K562 (cell line): ENCODE results near the gene GRID2IP. TPM values are rescaled to one million over a fixed set of nuclear protein-coding genes. Genes with fewer than 3 reads are reported as not detected.

Experiments
- BDP1 ChIP-seq: IDR thresholded peaks from 3 replicates; pipeline ENCODE4 v1.6.1; 2011; ENCODE audit not compliant: insufficient read length, insufficient read depth
- CHCHD3 ChIP-seq: fragments of 250-450 bp; sonication (Bioruptor Pico); IDR thresholded peaks from 2 replicates; pipeline ENCODE4 v2.1.2; 2022; ENCODE audit warnings: mild to moderate bottlenecking
- CREM ChIP-seq: IDR thresholded peaks from 2 replicates; pipeline ENCODE4 v1.6.1; 2014; ENCODE audit warnings: antibody characterized with exemption, low read depth
- ESRRB ChIP-seq: fragments of 250-450 bp; sonication (Bioruptor Pico); IDR thresholded peaks from 2 replicates; pipeline ENCODE4 v1.5.0; 2020; ENCODE audit warnings: mild to moderate bottlenecking, moderate library complexity, borderline replicate concordance
- RB1 ChIP-seq: fragments of 450-650 bp; IDR thresholded peaks from 2 replicates; pipeline ENCODE4 v1.6.1; 2017; ENCODE audit warnings: low read depth, mild to moderate bottlenecking
- SRSF7 ChIP-seq: fragments of 200-400 bp; formaldehyde crosslinking; optimal IDR thresholded peaks from 2 replicates; pipeline ENCODE3; 2017; ENCODE audit warnings: mild to moderate bottlenecking, low read depth, low read length
- polyA plus RNA-seq, 8 experiments: library from polyadenylated mRNA; depleted of rRNA in 4 of 8; stranded (reverse) in 5 of 8; unstranded in 3 of 8; fragments of >200 nt; fragmentation: Nextera tagmentation in 2 of 8; fragmentation: Illumina TruSeq in 1 of 8; extraction: Ambion mirVana in 2 of 8; extraction: Trizol in 1 of 8; gene quantifications; 2 replicates each; pipeline versions ENCODE4 v1.2.1 to v1.2.3, GENCODE V29; 2011 to 2014; ENCODE audit warnings: inconsistent platforms in 1 of 8, missing spikeins in 1 of 8
- total RNA-seq, 7 experiments: library from RNA; depleted of rRNA in 6 of 7; stranded (reverse); fragments of >200 nt in 6 of 7; fragmentation: Illumina TruSeq in 2 of 7; extraction: Trizol in 2 of 7; gene quantifications; 2 replicates each; pipeline versions ENCODE4 v1.2.1 to v1.2.3, GENCODE V29; 2011 to 2021; ENCODE audit warnings: low replicate concordance in 1 of 7
- TF ChIP-seq, protein P1 (sequence below): fragments of 250-450 bp; sonication (Bioruptor Pico); IDR thresholded peaks from 2 replicates; pipeline ENCODE4 v1.4.0; 2020
- TF ChIP-seq, protein P2 (sequence below): fragments of 450-650 bp; IDR thresholded peaks from 2 replicates; pipeline ENCODE4 v1.6.1; 2016; ENCODE audit warnings: antibody characterized with exemption
- TF ChIP-seq, protein P3 (sequence below): fragments of 450-650 bp; formaldehyde crosslinking; IDR thresholded peaks from 2 replicates; pipeline ENCODE4 v1.4.0; 2022; ENCODE audit warnings: missing genetic modification characterization

Gene GRID2IP
- total and polyA plus RNA-seq, 9 of the 15 experiments (the other 6 are each of a cell fraction or from before 2014, with no cell fraction given) = not detected

DNA sequence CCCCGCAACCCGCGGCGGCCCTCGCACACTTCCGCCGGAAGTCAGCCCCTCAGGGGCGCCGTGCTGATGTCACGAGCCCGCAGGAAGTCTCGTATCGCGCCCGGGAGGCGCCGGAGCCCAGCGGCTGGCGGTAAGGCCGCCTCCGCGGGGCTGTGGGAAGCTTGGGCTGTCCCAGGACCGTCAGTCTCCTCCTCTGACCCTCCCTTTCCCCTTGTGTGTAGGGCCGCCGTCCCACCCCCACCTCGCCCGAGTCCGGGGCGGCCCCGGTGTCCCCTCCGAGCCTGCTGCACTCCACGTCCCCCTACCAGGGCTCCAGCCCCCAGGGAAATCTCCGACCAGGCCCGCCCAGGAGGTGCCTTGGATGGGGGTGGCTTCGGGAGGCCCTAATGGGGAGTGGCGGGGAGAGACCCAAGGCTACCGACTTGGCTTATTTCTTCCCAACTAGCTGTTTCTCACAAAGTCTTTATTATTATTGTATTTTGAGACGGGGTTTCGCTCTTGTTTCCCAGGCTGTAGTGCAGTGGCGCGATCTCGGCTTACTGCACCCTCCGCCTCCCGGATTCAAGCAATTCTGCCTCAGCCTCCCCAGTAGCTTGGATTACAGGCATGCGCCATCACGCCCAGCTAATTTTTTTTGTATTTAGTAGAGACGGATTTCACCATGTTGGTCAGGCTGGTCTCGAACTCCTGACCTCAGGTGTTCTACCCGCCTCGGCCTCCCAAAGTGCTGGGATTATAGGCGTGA, 26.3 kb upstream of the GRID2IP start, which contains the start of gene ZDHHC4 (continued):
- TF ChIP-seq ESRRB (CRISPR knock-in tag) (no peak), CREM (peak; percentile 95), SRSF7 (no peak), RB1 (peak; percentile 87), CHCHD3 (CRISPR knock-in tag) (0 out of 2 replicates have a peak, but pooled peaks have one; percentile 56), BDP1 (no peak)
- TF ChIP-seq, protein P1, sequence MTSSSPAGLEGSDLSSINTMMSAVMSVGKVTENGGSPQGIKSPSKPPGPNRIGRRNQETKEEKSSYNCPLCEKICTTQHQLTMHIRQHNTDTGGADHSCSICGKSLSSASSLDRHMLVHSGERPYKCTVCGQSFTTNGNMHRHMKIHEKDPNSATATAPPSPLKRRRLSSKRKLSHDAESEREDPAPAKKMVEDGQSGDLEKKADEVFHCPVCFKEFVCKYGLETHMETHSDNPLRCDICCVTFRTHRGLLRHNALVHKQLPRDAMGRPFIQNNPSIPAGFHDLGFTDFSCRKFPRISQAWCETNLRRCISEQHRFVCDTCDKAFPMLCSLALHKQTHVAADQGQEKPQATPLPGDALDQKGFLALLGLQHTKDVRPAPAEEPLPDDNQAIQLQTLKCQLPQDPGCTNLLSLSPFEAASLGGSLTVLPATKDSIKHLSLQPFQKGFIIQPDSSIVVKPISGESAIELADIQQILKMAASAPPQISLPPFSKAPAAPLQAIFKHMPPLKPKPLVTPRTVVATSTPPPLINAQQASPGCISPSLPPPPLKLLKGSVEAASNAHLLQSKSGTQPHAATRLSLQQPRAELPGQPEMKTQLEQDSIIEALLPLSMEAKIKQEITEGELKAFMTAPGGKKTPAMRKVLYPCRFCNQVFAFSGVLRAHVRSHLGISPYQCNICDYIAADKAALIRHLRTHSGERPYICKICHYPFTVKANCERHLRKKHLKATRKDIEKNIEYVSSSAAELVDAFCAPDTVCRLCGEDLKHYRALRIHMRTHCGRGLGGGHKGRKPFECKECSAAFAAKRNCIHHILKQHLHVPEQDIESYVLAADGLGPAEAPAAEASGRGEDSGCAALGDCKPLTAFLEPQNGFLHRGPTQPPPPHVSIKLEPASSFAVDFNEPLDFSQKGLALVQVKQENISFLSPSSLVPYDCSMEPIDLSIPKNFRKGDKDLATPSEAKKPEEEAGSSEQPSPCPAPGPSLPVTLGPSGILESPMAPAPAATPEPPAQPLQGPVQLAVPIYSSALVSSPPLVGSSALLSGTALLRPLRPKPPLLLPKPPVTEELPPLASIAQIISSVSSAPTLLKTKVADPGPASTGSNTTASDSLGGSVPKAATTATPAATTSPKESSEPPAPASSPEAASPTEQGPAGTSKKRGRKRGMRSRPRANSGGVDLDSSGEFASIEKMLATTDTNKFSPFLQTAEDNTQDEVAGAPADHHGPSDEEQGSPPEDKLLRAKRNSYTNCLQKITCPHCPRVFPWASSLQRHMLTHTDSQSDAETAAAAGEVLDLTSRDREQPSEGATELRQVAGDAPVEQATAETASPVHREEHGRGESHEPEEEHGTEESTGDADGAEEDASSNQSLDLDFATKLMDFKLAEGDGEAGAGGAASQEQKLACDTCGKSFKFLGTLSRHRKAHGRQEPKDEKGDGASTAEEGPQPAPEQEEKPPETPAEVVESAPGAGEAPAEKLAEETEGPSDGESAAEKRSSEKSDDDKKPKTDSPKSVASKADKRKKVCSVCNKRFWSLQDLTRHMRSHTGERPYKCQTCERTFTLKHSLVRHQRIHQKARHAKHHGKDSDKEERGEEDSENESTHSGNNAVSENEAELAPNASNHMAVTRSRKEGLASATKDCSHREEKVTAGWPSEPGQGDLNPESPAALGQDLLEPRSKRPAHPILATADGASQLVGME (CRISPR knock-in tag) = 0 out of 2 replicates have a peak, but pooled peaks have one; percentile 22
- TF ChIP-seq, protein P2, sequence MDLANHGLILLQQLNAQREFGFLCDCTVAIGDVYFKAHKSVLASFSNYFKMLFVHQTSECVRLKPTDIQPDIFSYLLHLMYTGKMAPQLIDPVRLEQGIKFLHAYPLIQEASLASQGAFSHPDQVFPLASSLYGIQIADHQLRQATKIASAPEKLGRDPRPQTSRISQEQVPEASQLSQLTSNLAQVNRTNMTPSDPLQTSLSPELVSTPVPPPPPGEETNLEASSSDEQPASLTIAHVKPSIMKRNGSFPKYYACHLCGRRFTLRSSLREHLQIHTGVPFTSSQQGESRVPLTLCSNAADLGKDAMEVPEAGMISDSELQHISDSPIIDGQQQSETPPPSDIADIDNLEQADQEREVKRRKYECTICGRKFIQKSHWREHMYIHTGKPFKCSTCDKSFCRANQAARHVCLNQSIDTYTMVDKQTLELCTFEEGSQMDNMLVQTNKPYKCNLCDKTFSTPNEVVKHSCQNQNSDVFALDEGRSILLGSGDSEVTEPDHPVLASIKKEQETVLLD = no peak
- TF ChIP-seq, protein P3, sequence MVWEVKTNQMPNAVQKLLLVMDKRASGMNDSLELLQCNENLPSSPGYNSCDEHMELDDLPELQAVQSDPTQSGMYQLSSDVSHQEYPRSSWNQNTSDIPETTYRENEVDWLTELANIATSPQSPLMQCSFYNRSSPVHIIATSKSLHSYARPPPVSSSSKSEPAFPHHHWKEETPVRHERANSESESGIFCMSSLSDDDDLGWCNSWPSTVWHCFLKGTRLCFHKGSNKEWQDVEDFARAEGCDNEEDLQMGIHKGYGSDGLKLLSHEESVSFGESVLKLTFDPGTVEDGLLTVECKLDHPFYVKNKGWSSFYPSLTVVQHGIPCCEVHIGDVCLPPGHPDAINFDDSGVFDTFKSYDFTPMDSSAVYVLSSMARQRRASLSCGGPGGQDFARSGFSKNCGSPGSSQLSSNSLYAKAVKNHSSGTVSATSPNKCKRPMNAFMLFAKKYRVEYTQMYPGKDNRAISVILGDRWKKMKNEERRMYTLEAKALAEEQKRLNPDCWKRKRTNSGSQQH (CRISPR knock-in tag) = no peak
